Lung (tissue), 12 donors: ENCODE data around the gene CHSY3. TPM values are rescaled to one million over a fixed set of nuclear protein-coding genes. Genes with fewer than 3 reads are reported as not detected.

Source experiments
- ATAC-seq: fragments of 200-7000 bp; cut with Tn5 transposase; one replicate; pipeline ENCODE4 v1.9.1; 2020; ENCODE audit warnings: moderate number of reproducible peaks; ENCODE audit not compliant: insufficient read depth, low FRiP score
- DNase-seq, 3 donors: peaks; one replicate each; pipeline ENCODE4 v3.0.0-alpha.2; 2013 to 2017
- H3K27ac ChIP-seq, 2 donors: one replicate each; pipeline ENCODE4 v1.5.1; 2013; ENCODE audit warnings: mild to moderate bottlenecking in 2 of 2, moderate library complexity in 2 of 2, control low read depth in 1 of 2, inconsistent platforms in 1 of 2, low read depth in 1 of 2, low read length in 1 of 2
- H3K27me3 ChIP-seq, 3 donors: one replicate each; pipeline ENCODE4 v1.5.1; 2013; ENCODE audit warnings: low read length in 2 of 3; ENCODE audit not compliant: control insufficient read depth in 3 of 3, insufficient read depth in 3 of 3
- H3K36me3 ChIP-seq, 4 donors: one replicate each; pipeline ENCODE4 v1.5.1; 2013; ENCODE audit warnings: low read length in 4 of 4, mild to moderate bottlenecking in 1 of 4, moderate library complexity in 1 of 4; ENCODE audit not compliant: control insufficient read depth in 4 of 4, insufficient read depth in 4 of 4
- H3K4me1 ChIP-seq, 5 donors: one replicate each; pipeline ENCODE4 v1.5.1; 2013; ENCODE audit warnings: low read length in 5 of 5, mild to moderate bottlenecking in 2 of 5, moderate library complexity in 1 of 5; ENCODE audit not compliant: control insufficient read depth in 5 of 5, insufficient read depth in 5 of 5
- H3K4me3 ChIP-seq: one replicate; pipeline ENCODE4 v1.5.1; 2013; ENCODE audit warnings: mild to moderate bottlenecking, control low read depth, moderate library complexity
- H3K9ac ChIP-seq, 2 donors: one replicate each; pipeline ENCODE4 v1.5.1; 2013; ENCODE audit warnings: low read length in 2 of 2, control low read depth in 1 of 2; ENCODE audit not compliant: insufficient read depth in 1 of 2
- H3K9me3 ChIP-seq, 4 donors: one replicate each; pipeline ENCODE4 v1.5.1; 2013; ENCODE audit warnings: low read length in 3 of 4, mild to moderate bottlenecking in 1 of 4, moderate library complexity in 1 of 4; ENCODE audit not compliant: control insufficient read depth in 4 of 4, insufficient read depth in 3 of 4
- CTCF ChIP-seq: IDR thresholded peaks from 2 replicates; pipeline ENCODE4 v1.5.1; 2012; ENCODE audit warnings: mild to moderate bottlenecking; ENCODE audit errors: control extremely low read depth, extremely low read depth
- WGBS, 2 donors: extraction: QIAGEN DNeasy Blood & Tissue Kit; methylation state at CpG; one replicate each; pipeline ENCODE4 v1.1.7; 2013; 5-methylcytosine and 5-hydroxymethylcytosine counted together
- polyA plus RNA-seq, 2 donors: library from polyadenylated mRNA; stranded (reverse); fragments of 200-250 nt; gene quantifications; one replicate each; pipeline ENCODE4 v1.2.1, GENCODE V29; 2013
- total RNA-seq, 2 donors: library from RNA; depleted of rRNA in 1 of 2; stranded (reverse); fragments of >200 nt in 1 of 2; gene quantifications; one replicate each; pipeline ENCODE4 v1.2.1, GENCODE V29; 2014 to 2021
- donor health status: control.
- donor health status: control.
- donor health status: Bipolar disorder and iron deficiency.
- donor health status: healthy.
- donor health status: DM: yes; HTN: yes; CAD: no.

CHSY3 gene
- total and polyA plus RNA-seq, 4 donors = 0.41 to 6.7 (median 3.0) TPM

GRCh38 chr5:129902816-129903215 is 1.4 kb upstream of the CHSY3 start:
- no peak for DNase-seq
- no peak for ATAC-seq
- no peak overlapping the region for H3K9ac ChIP-seq

GRCh38 chr5:129903466-129904101 is 681 bp upstream of the CHSY3 start:
- WGBS, 2 donors = 6% methylated on average over 29 of the region's 29 CpGs
- peak; percentile 17 for ATAC-seq
- Histone ChIP-seq H3K4me1 (peaks cover 0 to 15% (median 5%) of the 10 kb centered on the region in 5 donors), H3K27me3 (peaks cover 0 to 12% (median 2%) of the 10 kb centered on the region in 3 donors), H3K27ac (peak overlapping the region in 1 of 2 donors; percentile 85), H3K9me3 (no peaks in the 10 kb centered on the region), H3K36me3 (peaks cover 0 to 3% (median 0%) of the 10 kb centered on the region in 4 donors), H3K9ac (peak overlapping the region in 1 of 2 donors; percentile 17), H3K4me3 (peak overlapping the region; percentile 51)
- no peak for DNase-seq
- TF ChIP-seq CTCF = no peak

More at GRCh38 chr5:129902816-129903215, 1.4 kb upstream of the CHSY3 start:
- TF ChIP-seq CTCF = no peak
- WGBS, 2 donors = 87 to 89% methylated on average over 6 of the region's 6 CpGs
- Histone ChIP-seq H3K27ac (no peak overlapping the region), H3K27me3 (peaks cover 0 to 12% (median 2%) of the 10 kb centered on the region in 3 donors), H3K4me1 (peaks cover 0 to 15% (median 3%) of the 10 kb centered on the region in 5 donors), H3K4me3 (no peak overlapping the region), H3K9me3 (no peaks in the 10 kb centered on the region), H3K36me3 (no peaks in the 10 kb centered on the region)

- 0 to 1% methylated on average over 67 to 105 of the region's 105 CpGs for WGBS, 2 donors
- peak overlapping the region; percentile 61 to 85 for H3K27ac ChIP-seq
- peaks cover 0 to 12% (median 2%) of the 10 kb centered on the region in 3 donors for H3K27me3 ChIP-seq
- no peak overlapping the region for H3K9ac ChIP-seq
- H3K9me3 ChIP-seq = no peaks in the 10 kb centered on the region
- peaks cover 0 to 3% (median 0%) of the 10 kb centered on the region in 4 donors for H3K36me3 ChIP-seq
- TF ChIP-seq CTCF = no peak
- peak overlapping the region; percentile 75 for H3K4me3 ChIP-seq
- DNase-seq = peak in 2 of 3 donors; percentile 29 to 47
- peaks cover 0 to 15% (median 5%) of the 10 kb centered on the region in 5 donors for H3K4me1 ChIP-seq
- ATAC-seq = peak; percentile 34
Measured at GRCh38 chr5:129904667-129905472, 605 bp downstream of the CHSY3 start.
